ENCODE data around the gene ELANE. TPM values are rescaled to one million over a fixed set of nuclear protein-coding genes. Genes with fewer than 3 reads are reported as not detected.

ELANE gene
- total and polyA plus RNA-seq, 10 donors: 2.8 to 137 (median 9.8) TPM

GRCh38 chr19:827710-828321 is 24.3 kb upstream of the ELANE start, which contains the start of gene AZU1:
Gene AZU1 (plus strand): TSS chr19:827837. CDS start chr19:827847, 10 bp downstream.
- DNase-seq: peak; percentile 81
- Histone ChIP-seq H3K36me3 (no peaks in the 10 kb centered on the region), H3K4me1 (peaks cover 0 to 72% (median 16%) of the 10 kb centered on the region in 6 donors), H3K27ac (peak within 1 kb of the TSS in 3 of 8 donors; percentile 24 to 31 (median 30)), H3K27me3 (replicated peaks in 1 of 7) (peaks cover 0 to 58% (median 13%) of the 10 kb centered on the region in 7 donors), H3K9me3 (no peaks in the 10 kb centered on the region), H3K4me3 (no peak within 1 kb of the TSS)
- WGBS, 5 donors: 33 to 60% (median 49%) methylated on average over 10 to 33 of the region's 33 CpGs
- intact Hi-C loops (cut with DNase I; ENCODE audit: low total_unique reads): no loop called here
- TF ChIP-seq POLR2AphosphoS5 (IDR thresholded peaks at IDR 0.05) (peak; percentile 30 to 80 (median 36)), CTCF (IDR thresholded peaks at IDR 0.05 in 8 of 11, conservative IDR thresholded peaks at IDR 0.05 in 3 of 11) (no peak)

- intact Hi-C loops (cut with DNase I; ENCODE audit: low total_unique reads): no loop called here
- Histone ChIP-seq H3K36me3 (no peaks in the 10 kb centered on the region), H3K27ac (no peak overlapping the region), H3K9me3 (no peaks in the 10 kb centered on the region), H3K4me1 (peaks cover 0 to 62% (median 15%) of the 10 kb centered on the region in 6 donors), H3K4me3 (no peak overlapping the region), H3K27me3 (replicated peaks in 1 of 7) (peaks cover 0 to 45% (median 5%) of the 10 kb centered on the region in 7 donors)
- 53 to 77% (median 68%) methylated on average over 14 to 18 of the region's 18 CpGs for WGBS, 5 donors
- TF ChIP-seq POLR2A (IDR thresholded peaks at IDR 0.05) (no peak), CTCF (IDR thresholded peaks at IDR 0.05 in 8 of 11, conservative IDR thresholded peaks at IDR 0.05 in 3 of 11) (no peak), POLR2AphosphoS5 (IDR thresholded peaks at IDR 0.05) (no peak)
- peak; percentile 30 for DNase-seq
Measured at GRCh38 chr19:829129-829758, 22.9 kb upstream of the ELANE start.

- Histone ChIP-seq H3K27ac (no peak overlapping the region), H3K4me3 (no peak overlapping the region), H3K27me3 (replicated peaks in 1 of 7) (peaks cover 0 to 63% (median 5%) of the 10 kb centered on the region in 7 donors), H3K9me3 (no peaks in the 10 kb centered on the region), H3K36me3 (no peaks in the 10 kb centered on the region), H3K4me1 (peaks cover 0 to 47% (median 12%) of the 10 kb centered on the region in 6 donors)
- peak; percentile 41 for DNase-seq
- no peak for TF ChIP-seq POLR2A (IDR thresholded peaks at IDR 0.05)
- no peak for TF ChIP-seq POLR2AphosphoS5 (IDR thresholded peaks at IDR 0.05)
- TF ChIP-seq CTCF (IDR thresholded peaks at IDR 0.05 in 8 of 11, conservative IDR thresholded peaks at IDR 0.05 in 3 of 11): no peak
- intact Hi-C loops (cut with DNase I; ENCODE audit: low total_unique reads): no loop called here
- 40 to 69% (median 65%) methylated on average over 13 to 38 of the region's 38 CpGs for WGBS, 5 donors
Measured at GRCh38 chr19:831407-832369, 20.4 kb upstream of the ELANE start.
